NCI-H2107 treated with DMSO at 0.1 percent for 48 hours (cell line): ENCODE data around the gene LY6G5B.

ENCODE experiments used
- DNase-seq: peaks from one replicate; lab custom pipeline; 2025; ENCODE audit not compliant: unreplicated experiment; lab: John Stamatoyannopoulos, UW

The LY6G5B gene

DNA sequence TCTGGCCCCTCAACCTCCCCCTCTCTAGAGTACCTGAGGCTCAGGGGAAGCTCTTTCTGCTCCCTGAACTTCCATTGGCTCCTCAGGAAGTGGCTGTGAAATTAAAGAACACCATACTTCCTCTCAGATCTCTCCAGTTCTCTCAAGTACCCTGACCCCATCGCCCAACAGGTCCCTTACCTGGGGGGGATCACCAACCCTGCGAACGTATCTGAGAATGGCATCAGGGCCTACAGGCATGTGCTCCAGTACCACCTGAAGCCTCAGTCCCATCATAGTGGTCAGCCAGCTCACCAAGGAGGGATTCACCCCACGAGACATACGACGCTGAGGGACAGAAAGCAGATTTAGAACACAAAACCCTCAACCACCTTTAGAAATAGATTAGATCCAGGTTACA, 29.2 kb upstream of the LY6G5B start:
- DNase-seq: no peak

DNA sequence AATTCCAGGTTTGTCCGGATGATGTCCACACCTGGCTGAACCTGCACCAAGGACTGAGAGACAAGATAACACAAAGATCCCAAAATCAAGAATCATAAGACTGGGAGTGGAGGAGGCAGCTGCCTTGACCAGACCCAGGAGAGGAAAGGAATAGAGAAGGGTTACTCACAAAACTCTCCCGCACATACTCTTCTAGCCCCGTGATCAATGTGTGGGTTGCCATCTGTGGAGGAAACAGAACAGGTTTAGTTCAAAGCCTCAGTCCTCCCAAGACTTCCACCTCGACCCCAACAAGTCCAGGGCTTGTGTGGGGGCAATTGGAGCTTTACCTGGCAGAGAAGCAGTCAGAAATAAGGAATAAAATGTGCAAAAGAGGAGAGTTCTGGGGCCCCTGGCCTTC, 28.4 kb upstream of the LY6G5B start:
- no peak for DNase-seq

DNA sequence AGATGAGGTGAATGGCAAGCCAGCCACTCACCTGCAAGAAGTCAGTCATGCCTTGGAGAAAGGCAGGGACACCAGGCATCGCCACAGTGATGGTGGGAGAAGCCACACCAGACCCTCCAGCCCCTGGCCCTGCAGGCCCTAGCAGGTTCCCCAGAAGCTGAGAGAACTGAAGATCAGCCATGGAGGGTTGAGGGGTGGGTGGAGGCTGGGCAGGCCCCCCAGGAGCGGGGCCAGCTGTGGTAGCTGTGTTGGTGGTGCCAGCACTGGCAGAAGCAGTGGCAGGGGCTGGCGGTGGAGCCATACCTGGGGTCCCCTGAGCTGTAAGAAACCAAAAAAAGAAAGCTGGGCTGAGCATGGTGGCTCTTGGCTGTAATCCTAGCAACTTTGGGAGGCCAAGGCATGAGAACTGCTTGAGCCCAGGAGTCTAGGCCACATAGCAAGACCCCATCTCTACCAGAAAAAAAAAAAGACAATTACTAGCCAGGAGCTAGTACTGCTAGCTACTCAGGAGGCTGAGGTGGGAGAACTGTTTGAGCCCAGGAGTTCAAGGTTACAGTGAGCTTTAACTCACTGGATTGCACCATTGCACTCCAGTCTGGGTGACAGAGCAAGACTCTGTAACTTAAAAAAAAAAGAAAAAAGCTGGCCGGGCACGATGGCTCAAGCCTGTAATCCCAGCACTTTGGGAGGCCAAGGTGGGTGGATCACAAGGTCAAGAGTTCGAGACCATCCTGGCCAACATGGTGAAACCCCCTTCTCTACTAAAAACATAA, 26.8 kb upstream of the LY6G5B start:
- no peak for DNase-seq

DNA sequence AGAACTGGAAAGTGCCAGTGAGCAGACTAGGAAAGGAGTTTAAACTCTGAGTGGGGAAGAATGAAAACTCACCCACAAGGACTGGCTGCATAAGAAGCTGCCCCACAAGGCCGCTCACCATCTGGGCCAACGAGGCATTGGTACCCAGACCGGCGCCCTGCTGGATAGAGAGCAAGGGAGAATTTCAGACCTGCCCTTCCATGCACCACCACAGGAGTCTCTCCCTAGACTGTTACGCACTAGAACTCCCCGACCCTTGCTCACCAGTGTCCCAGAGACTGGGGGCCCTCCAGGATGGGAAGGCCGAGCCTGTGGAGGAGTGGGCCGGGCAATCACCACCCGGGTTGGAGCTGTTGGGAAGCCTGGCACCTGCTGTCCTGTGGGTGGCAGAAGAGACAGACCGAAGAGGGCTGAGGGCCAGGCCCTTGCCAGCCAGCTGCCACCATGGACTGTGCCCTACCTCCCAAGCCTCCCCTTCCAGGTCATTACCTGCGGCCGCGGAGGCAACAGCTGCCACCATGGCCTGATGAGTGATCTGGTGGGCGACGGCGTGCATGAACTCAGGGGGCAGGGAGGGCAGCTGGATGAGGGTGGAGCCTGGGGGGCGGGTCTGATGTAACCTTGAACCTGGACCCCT, 25.8 kb upstream of the LY6G5B start:
- no peak for DNase-seq

DNA sequence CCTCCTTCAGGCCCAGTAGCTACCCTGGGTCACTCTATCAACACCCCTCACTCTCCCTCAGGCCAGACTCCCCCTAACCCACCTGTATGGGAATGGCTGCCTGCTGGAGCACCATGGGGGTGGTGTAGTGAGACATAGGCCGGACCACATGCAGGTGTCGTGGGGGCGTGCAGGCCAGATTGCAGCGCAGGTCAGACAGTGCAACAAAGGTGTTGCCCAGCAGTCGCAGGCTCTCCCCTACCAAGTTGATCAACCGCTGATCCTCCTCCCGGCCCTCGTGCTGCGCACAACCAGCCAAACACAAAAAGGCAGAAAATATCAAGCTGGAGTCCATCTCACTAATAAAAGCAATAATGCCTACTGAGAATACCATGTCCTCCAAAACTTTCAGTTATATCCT, 24.5 kb upstream of the LY6G5B start:
- DNase-seq: no peak

DNA sequence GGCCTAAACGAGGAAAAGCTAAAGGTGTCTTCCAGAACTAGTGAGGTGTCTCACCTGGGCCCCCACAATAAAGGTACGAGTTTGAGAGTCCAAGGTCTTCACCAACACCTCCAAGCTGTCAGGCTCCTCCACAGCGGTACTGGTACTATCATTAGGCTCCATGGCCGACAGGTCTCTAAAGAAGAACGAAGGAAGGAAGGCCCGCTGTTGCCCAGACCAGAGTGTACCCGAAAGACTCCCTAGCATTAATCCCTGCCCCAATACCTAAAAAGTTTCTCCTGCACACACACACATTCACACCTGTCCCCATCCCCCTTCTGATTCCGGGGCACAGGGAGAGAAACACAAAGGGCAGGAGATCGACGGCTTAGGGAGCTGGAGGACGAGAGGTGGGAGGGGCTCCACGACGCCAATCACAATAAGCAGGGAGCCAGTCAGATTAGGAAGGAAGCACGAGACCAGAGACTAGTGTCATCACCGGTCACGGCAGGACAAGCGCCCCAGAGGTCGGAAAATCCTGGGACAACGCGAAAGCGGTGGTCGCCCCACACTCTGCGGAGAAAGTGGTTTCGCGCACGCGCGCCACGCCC, 18.1 kb upstream of the LY6G5B start:
- DNase-seq: peak; percentile 27

DNA sequence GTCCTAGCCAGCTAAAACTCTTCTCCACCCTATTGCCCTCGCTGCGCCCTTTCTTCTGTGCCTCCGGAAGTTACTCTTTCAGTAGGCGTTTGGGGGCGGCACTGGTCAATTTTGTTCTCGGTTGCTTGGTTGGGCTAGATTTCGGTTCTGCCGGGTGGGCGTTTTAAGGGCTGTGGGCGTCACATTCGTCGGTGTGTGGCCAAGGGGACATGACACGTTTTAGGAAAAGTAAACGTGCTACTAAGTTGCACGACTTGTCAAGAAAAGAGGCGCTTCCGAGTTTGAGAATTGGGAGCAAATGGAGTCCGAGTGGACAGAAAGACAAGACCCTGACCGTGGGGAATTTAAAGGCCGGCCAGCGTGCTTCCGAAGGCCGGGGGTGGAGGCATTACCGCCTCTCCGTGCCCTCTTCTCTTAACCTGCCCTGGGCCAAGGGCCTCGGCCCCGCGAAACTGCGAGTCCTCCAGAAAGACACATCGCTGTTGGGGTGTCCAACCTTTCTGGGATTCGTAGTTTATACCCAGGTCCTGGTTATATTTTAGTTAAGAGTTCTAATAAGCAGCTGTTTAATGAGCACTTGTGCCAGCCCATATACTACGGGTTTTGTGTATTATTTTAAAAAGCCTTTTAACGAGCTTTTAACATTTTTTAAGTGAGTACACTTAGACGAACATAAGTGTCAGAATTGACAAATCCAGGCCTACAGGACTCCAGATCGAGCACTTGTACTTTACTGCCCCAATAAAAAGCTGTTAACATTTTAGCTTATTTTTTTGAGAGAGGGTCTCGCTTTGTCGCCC, 16.7 kb upstream of the LY6G5B start:
- no peak for DNase-seq

DNA sequence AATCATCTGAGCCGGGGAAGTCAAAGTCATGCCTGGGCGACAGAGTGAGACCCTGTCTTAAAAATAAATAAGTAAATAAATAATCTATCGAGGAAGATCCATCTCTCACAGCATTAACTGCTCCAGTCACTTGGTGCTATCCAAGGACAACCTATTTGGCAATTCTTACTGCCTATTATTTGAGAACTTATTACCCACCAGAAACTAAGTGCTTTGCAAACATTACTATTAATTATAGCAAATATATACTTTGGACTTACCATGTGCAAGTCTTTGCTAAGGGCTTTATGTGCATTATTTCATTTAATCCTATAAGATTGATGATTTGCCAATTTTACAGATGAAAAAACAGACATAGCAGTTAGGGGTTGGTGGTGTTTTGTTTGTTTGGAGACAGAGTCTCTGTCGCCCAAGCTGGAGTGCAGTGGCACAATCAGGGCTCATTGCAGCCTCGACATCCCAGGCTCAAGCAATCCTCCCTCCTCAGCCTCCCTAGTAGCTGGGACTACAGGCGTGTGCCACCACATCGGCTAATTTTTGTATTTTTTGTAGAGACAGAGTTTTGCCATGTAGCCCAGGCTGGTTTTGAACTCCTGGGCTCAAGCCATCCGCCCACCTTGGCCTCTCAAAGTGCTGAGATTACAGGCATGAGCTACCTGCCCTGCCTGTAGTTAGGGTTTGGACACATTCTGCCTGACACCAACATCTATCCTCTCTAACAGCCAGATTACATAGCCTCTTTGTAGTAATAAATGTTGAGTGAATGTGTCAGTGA, 15.0 kb upstream of the LY6G5B start:
- no peak for DNase-seq

DNA sequence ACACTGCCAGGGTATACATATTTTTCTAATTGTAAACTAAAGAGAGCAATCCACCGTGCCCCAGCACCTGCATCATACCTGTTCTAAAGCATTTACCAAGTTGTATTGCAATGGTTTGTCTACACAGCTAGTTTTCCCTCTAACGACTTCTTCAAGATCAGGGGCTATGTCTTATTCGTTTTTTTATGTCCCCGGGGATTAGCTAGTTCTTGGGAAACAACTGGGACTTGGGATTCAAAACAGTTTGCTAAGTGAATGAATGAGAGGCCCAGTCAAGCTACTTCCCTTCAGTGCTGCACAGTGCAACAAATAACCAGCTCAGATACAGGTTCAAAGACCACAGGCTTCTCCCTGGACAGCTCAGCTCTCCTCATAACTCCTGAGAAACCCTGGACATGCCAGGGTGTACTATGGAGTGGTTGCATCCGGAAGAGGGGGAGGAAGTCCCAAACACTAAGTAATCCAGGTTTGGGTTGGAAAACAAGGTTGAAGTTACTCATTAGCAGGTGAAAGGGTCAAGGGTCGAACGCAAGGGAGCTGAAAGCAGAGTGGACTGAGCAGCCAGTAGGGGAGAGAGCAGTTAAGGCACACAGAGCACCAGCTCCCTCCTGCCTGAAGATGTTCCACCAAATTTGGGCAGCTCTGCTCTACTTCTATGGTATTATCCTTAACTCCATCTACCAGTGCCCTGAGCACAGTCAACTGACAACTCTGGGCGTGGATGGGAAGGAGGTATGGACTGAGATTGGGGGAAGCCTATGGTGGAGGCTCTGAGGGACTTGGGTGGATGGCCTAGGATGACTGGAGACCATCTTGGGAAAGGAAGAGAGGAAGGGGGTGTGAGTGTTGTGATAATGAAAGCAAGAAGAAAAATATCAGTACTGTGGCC, 14.2 kb upstream of the LY6G5B start, which contains the start of gene APOM:
TSS of gene APOM (plus strand) at position 546 of the 889 bp plus-strand sequence. CDS start at position 619, 73 bp downstream.
- no peak for DNase-seq

DNA sequence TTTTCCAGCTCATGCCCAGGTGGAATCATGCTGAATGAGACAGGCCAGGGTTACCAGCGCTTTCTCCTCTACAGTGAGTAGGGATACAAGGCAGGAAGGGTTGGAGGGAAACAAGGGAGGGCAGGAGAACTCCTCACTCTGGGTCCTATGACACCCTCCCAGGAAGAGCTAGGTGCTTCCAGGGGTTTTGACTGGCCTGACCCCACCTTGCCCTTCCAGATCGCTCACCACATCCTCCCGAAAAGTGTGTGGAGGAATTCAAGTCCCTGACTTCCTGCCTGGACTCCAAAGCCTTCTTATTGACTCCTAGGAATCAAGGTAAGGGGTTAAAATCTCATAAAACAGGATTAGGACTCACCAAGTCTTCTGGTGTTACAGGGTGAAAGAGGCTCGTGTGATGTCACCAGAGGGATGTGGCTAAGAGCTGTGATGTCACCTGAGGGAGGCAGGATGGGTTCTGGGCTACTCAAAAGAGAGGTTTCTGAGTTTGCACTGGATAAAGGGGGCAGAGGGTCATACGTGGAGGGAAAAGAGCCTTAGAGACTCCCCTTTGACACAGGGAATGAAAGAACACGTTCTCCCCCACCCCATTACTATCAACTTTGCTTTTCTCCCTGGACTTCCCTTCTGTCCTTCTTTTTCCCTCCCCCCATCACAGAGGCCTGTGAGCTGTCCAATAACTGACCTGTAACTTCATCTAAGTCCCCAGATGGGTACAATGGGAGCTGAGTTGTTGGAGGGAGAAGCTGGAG, 12.2 kb upstream of the LY6G5B start:
- no peak for DNase-seq

DNA sequence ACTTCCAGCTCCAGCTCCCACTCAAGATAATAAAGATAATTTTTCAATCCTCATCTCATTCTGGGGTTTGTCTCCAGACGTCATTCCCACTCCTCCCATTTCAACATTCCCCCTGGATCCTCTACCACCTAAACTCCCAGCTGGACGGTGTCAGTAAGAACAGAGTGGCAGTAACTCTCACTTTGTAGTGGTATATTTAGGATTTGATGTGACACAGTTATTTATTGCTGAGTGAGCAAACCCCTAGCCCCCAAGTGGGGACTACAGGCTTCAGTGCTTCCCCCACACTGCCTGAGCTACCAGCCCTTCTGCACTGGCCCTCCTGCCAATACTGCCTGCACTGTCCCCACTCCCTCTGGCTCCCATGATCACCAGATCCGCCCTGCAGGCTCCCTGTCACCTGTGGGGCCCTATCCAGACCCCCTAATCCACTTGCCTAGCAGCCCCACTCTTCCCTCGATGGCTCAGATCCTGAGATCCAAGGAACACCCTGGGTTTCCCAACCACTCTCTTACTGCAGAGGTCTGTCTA, 11.6 kb upstream of the LY6G5B start:
- no peak for DNase-seq

DNA sequence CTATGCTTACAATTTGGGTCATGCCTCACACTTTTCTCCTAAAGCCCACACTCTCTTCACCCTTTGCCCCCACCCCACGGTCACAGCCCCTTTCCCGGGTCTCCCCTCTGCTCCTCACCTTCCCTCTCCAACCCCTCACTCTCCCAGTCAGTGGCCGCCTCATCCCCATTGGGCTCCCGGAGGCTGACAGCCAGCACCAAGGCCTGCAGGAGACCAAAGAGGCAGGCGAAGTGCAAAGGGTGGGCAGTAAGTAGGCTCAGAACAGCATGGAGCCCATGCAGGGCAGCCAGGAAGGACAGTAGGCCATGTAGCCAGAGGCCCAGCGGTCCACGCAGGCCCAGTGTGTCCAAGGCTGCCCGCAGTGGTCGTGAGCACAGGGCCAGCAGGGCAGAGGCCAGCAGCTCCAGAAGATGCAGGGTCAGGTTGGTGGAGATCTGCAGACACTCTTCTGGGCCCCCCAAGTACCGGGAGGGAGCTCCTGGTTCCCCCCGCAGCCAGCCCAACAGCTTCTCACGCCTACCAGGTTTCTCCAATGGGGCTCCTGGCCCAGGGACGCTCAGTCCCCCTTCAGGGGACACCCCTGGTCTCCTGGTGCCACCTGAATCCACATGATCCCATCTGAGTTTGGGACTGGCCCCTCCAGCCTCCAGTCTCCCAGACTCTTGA, 10.7 kb upstream of the LY6G5B start:
- DNase-seq: no peak

DNA sequence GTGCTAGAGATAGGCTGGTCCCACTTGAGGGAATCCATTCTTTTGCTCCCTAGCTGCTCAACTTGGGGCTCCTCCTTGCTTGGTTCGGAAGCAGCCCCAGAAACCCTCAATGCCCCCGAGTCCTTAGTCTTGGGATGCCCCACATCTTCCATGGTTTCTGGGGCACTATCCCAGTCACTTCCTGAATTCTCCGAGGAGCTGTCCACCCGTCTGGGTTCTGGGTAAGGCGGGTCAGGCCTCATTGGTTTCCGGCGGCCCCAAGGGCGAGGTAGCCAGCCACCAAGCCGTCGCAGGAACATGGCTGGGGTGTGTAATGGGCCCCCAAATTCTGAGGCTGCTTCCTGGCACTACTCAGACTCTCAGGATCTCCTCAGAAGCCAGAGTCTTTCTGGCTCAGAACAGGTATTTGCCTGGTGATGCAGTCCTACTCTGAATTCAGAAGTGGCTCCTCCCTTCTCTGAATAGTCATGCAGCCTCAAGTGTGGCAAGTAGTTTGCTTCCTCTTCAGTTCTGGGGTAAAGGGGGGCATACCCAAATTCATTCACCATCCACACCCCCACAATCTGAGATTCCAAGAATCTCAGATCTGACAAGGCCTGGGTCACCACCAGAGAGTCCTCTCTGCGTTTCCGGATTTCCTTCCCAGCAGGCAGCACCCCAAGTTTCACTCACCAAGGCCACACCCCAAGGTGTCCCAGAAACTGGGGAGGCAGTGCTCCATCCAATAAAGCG, 10.0 kb upstream of the LY6G5B start:
- no peak for DNase-seq

DNA sequence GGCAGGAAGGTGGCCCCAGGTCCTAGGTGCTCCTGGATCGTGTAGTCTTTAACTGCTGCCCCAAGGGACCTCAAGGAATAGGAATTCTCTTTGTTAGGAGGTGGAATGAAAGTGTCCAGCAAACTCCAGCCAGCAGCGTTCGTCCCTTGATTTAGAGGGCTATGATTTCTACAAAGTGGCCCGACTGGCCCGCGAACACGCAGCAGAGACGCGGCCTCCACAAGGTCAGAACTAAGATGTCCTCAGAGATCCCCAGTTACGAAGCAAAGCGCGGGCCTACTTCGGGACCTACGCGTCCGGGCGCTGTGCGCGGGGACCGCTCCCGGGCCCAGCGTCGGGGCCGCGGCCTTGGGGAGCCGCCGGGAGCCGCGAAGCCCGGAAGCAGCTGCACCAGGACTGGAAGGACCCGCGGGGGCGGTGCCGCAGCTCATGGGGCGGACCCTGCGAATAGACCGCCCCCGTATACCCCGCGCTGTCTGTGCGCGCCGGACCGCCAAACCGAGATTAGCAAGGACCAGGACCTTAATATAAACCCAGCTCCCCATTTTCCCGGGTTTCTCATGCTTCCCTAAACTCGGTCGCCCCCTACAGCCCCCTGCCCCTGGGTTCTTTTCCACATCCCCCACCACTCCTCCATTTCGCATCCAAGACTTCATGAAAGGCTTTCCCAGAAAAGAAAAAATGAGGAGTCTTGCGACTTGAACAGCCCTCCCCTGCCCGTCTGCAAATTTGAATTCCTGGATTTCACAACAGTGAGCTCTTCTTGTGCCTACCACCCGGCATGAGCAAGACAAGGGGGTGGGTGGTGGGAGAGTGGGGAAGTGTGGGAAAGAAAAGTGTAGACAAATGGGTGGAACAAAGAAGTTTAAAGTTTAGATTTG, 9.2 kb upstream of the LY6G5B start, which contains the start of gene C6orf47:
TSS of gene C6orf47 (minus strand) at position 398 of the 881 bp plus-strand sequence. CDS start 831 bp downstream, outside the sequence.
- peak; percentile 30 for DNase-seq

DNA sequence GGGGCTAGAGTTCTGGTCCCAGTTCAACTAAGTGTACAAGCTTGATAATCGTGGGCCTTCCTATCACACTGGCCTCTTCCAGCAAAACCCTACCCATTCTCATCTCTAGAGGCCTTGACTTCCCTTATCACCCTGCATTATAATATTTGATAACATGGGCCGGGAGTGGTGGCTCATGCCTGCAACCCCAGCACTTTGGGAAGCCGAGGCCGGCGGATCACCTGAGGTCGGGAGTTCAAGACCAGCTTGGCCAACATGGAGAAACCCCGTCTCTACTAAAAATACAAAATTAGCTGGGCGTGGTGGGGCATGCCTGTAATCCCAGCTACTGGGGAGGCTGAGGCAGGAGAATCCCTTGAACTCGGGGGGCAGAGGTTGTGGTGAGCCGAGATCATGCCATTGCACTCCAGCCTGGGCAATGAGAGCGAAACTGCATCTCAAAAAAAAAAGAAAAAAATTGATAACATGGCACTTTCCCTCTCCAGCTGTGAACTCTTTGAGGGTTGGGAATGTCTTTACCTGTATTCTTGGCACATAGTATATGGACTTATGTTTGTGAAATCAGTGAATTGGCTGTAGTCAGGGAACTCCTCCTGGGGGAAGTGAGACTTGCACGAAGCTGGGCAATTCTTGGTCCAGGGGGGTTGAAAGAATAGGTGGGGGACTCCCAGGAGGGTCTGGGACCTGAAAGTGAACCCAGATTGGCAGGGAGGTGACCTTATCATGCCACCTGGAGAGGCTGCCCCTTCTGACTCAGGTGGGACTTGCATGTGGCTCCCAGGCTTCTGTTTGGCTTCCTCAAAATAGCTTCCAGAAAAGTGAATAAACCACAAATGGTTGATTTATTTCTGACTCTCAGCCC, 8.3 kb upstream of the LY6G5B start:
- no peak for DNase-seq
